Liver (tissue), 2 donors: ENCODE results near the gene CEP63.

Source experiments
- TAF1 ChIP-seq: conservative IDR thresholded peaks from 2 replicates; pipeline ENCODE4 v1.6.1; 2016; ENCODE audit warnings: antibody characterized with exemption, mild to moderate bottlenecking
- YY1 ChIP-seq: IDR thresholded peaks from 2 replicates; pipeline ENCODE4 v1.6.1; 2016; ENCODE audit warnings: antibody characterized with exemption, mild to moderate bottlenecking
- donor health status: healthy.

GRCh38 chr3:134458406-134458945 is 27.4 kb upstream of the CEP63 start:
- no peak for TF ChIP-seq YY1
- no peak for TF ChIP-seq TAF1
